CD14-positive monocyte (primary cell): ENCODE data around the gene AP1S2. TPM values are rescaled to one million over a fixed set of nuclear protein-coding genes. Genes with fewer than 3 reads are reported as not detected.

Experiments used
- DNase-seq, 3 donors: peaks; one replicate each; pipeline ENCODE4 v3.0.0-alpha.2; 2011 to 2022
- H2AFZ ChIP-seq: 2 replicates; pipeline ENCODE4 v1.6.0; 2012; ENCODE audit warnings: mild to moderate bottlenecking, low read depth, low read length, inconsistent platforms; ENCODE audit not compliant: insufficient read depth, poor library complexity, severe bottlenecking
- H3K27ac ChIP-seq, 2 donors: 1 replicate in 1 of 2; 2 replicates in 1 of 2; pipeline ENCODE4 v1.5.1; 2012 to 2013; ENCODE audit warnings: low read length in 2 of 2, control low read depth in 1 of 2, inconsistent platforms in 1 of 2, low read depth in 1 of 2, mild to moderate bottlenecking in 1 of 2
- H3K27me3 ChIP-seq, 2 donors: one replicate each; pipeline versions ENCODE4 v1.6.0 to v1.6.1; 2011 to 2013; ENCODE audit warnings: low read length in 2 of 2; ENCODE audit not compliant: control insufficient read depth in 2 of 2, insufficient read depth in 2 of 2
- H3K36me3 ChIP-seq, 2 donors: replicated peaks in 1 of 2; 1 replicate in 1 of 2; 2 replicates in 1 of 2; pipeline versions ENCODE4 v1.5.1 to v1.6.1; 2012 to 2013; ENCODE audit warnings: low read length in 2 of 2, control low read depth in 1 of 2, inconsistent platforms in 1 of 2, mild to moderate bottlenecking in 1 of 2; ENCODE audit not compliant: insufficient read depth in 2 of 2, control insufficient read depth in 1 of 2
- H3K4me1 ChIP-seq, 2 donors: 1 replicate in 1 of 2; 2 replicates in 1 of 2; pipeline versions ENCODE4 v1.5.1 to v1.6.1; 2012 to 2013; ENCODE audit warnings: low read length in 2 of 2, control low read depth in 1 of 2, inconsistent platforms in 1 of 2, mild to moderate bottlenecking in 1 of 2, moderate library complexity in 1 of 2; ENCODE audit not compliant: insufficient read depth in 2 of 2, control insufficient read depth in 1 of 2
- H3K4me2 ChIP-seq: replicated peaks from 2 replicates; pipeline ENCODE3; 2012; ENCODE audit warnings: low read length, moderate library complexity, mild to moderate bottlenecking; ENCODE audit not compliant: poor library complexity, severe bottlenecking; ENCODE audit errors: extremely low read depth
- H3K4me3 ChIP-seq, 3 experiments: fragments of 200-600 bp in 1 of 3; sonication (generic) in 1 of 3; replicated peaks in 1 of 3; 1 replicate in 2 of 3; 2 replicates in 1 of 3; pipeline ENCODE4 v1.5.1; 2011 to 2013; ENCODE audit warnings: low read length in 3 of 3, mild to moderate bottlenecking in 3 of 3, control low read depth in 2 of 3, low read depth in 2 of 3, inconsistent platforms in 1 of 3, moderate library complexity in 1 of 3
- H3K79me2 ChIP-seq: 2 replicates; pipeline ENCODE4 v1.6.0; 2012; ENCODE audit warnings: mild to moderate bottlenecking, control low read depth, inconsistent platforms, low read length, moderate library complexity; ENCODE audit not compliant: insufficient read depth
- H3K9ac ChIP-seq: 2 replicates; pipeline ENCODE4 v1.6.0; 2017; ENCODE audit warnings: low read length, mild to moderate bottlenecking; ENCODE audit not compliant: insufficient read depth, poor library complexity, severe bottlenecking
- H3K9me3 ChIP-seq, 2 donors: replicated peaks in 1 of 2; 1 replicate in 1 of 2; 2 replicates in 1 of 2; pipeline versions ENCODE4 v1.5.1 to v1.6.1; 2012 to 2013; ENCODE audit warnings: low read length in 2 of 2, control low read depth in 1 of 2; ENCODE audit not compliant: control insufficient read depth in 1 of 2, insufficient read depth in 1 of 2
- H4K20me1 ChIP-seq: 2 replicates; pipeline ENCODE4 v1.6.0; 2012; ENCODE audit warnings: mild to moderate bottlenecking, low read length, control low read depth, moderate library complexity; ENCODE audit not compliant: insufficient read depth
- H3K27ac Mint-ChIP-seq, 7 donors: one replicate each; pipeline ENCODE4 v1.8.0; 2020; ENCODE audit warnings: mild to moderate bottlenecking in 7 of 7, mixed read lengths in 7 of 7, moderate library complexity in 6 of 7, inconsistent platforms in 2 of 7
- H3K27me3 Mint-ChIP-seq, 3 donors: one replicate each; pipeline ENCODE4 v1.8.0; 2021 to 2022; ENCODE audit warnings: low read depth in 3 of 3, mild to moderate bottlenecking in 3 of 3, mixed read lengths in 3 of 3, moderate library complexity in 3 of 3, inconsistent platforms in 1 of 3
- H3K36me3 Mint-ChIP-seq, 2 donors: one replicate each; pipeline ENCODE4 v1.8.0; 2020; ENCODE audit warnings: mixed read lengths in 2 of 2, inconsistent platforms in 1 of 2, mild to moderate bottlenecking in 1 of 2
- H3K4me1 Mint-ChIP-seq: one replicate; pipeline ENCODE4 v1.8.0; 2020; ENCODE audit warnings: mild to moderate bottlenecking, mixed read lengths
- H3K4me3 Mint-ChIP-seq, 2 donors: one replicate each; pipeline ENCODE4 v1.8.0; 2020; ENCODE audit warnings: mild to moderate bottlenecking in 2 of 2, mixed read lengths in 2 of 2, moderate library complexity in 1 of 2
- H3K9me3 Mint-ChIP-seq, 7 donors: one replicate each; pipeline ENCODE4 v1.8.0; 2020 to 2022; ENCODE audit warnings: mixed read lengths in 7 of 7, mild to moderate bottlenecking in 6 of 7, moderate library complexity in 6 of 7, inconsistent platforms in 2 of 7
- WGBS: methylation state at CpG from one replicate; pipeline ENCODE4 v1.1.5; 2013; ENCODE audit warnings: missing lambda C conversion rate; ENCODE audit not compliant: insufficient coverage; 5-methylcytosine and 5-hydroxymethylcytosine counted together
- intact Hi-C, 2 donors: fragments of 100-400 bp; cut with micrococcal nuclease; formaldehyde crosslinking; loops; one replicate each; pipeline versions ENCODE4 v1.15.0 to v1.15.1; 2023
- polyA plus RNA-seq, 3 donors: library from polyadenylated mRNA; depleted of rRNA in 1 of 3; unstranded in 2 of 3; stranded (reverse) in 1 of 3; fragments of 300-500 nt in 2 of 3; fragments of >200 nt in 1 of 3; fragmentation: Illumina TruSeq in 2 of 3; gene quantifications; 1 replicate in 2 of 3; 2 replicates in 1 of 3; pipeline ENCODE4 v1.2.3, GENCODE V29; 2012 to 2021
- TF ChIP-seq, protein P1 (sequence below): fragments of 200-600 bp; IDR thresholded peaks from one replicate; pipeline ENCODE4 v1.8.0; 2022; ENCODE audit warnings: antibody characterized with exemption, mild to moderate bottlenecking

AP1S2 gene
- polyA plus RNA-seq, 3 donors = 155 to 851 (median 806) TPM

DNA sequence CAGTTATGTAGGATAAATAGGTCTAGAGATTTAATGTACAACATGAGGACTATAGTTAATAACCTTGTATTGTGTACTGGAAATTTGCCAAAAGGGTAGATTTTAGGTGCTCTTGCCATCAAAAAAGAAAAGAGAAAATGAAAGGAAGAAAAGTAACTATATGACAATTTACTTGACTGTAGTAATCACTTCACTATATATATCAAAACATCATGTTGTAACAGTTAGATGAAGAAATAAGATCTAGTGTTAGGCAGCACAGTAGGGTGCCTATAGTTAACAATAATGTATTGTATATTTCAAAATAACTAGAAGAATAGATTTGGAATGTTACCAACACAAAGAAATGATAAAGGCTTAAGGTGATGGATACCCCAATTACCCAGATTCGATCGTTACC, 35.9 kb upstream of the AP1S2 start:
- Histone ChIP-seq H3K4me1 (peaks cover 11 to 26% of the 10 kb centered on the region in 2 donors), H3K27me3 (peaks cover 0 to 66% of the 10 kb centered on the region in 2 donors), H3K4me2 (peak overlapping the region; percentile 3), H3K9me3 (no peaks in the 10 kb centered on the region), H3K4me3 (no peak overlapping the region), H2AFZ (no peak overlapping the region), H3K9ac (no peak overlapping the region), H3K27ac (no peak overlapping the region), H3K36me3 (no peaks in the 10 kb centered on the region), H4K20me1 (no peaks in the 10 kb centered on the region), H3K79me2 (no peaks in the 10 kb centered on the region)
- peaks cover 36% of the 10 kb centered on the region for H3K4me1 Mint-ChIP-seq
- peaks cover 0 to 51% (median 0%) of the 10 kb centered on the region in 3 donors for H3K27me3 Mint-ChIP-seq
- peak overlapping the region in 1 of 2 donors; percentile 60 for H3K4me3 Mint-ChIP-seq
- WGBS = no CpG with 5 or more reads among the region's 2 CpGs
- peak overlapping the region in 6 of 7 donors; percentile 19 to 81 (median 54) for H3K27ac Mint-ChIP-seq
- peaks cover 0 to 8% of the 10 kb centered on the region in 2 donors for H3K36me3 Mint-ChIP-seq
- TF ChIP-seq, protein P1, sequence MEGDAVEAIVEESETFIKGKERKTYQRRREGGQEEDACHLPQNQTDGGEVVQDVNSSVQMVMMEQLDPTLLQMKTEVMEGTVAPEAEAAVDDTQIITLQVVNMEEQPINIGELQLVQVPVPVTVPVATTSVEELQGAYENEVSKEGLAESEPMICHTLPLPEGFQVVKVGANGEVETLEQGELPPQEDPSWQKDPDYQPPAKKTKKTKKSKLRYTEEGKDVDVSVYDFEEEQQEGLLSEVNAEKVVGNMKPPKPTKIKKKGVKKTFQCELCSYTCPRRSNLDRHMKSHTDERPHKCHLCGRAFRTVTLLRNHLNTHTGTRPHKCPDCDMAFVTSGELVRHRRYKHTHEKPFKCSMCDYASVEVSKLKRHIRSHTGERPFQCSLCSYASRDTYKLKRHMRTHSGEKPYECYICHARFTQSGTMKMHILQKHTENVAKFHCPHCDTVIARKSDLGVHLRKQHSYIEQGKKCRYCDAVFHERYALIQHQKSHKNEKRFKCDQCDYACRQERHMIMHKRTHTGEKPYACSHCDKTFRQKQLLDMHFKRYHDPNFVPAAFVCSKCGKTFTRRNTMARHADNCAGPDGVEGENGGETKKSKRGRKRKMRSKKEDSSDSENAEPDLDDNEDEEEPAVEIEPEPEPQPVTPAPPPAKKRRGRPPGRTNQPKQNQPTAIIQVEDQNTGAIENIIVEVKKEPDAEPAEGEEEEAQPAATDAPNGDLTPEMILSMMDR = no peak
- no peak for DNase-seq
- intact Hi-C loops = no loop called here
- peaks cover 0 to 15% (median 3%) of the 10 kb centered on the region in 7 donors for H3K9me3 Mint-ChIP-seq

DNA sequence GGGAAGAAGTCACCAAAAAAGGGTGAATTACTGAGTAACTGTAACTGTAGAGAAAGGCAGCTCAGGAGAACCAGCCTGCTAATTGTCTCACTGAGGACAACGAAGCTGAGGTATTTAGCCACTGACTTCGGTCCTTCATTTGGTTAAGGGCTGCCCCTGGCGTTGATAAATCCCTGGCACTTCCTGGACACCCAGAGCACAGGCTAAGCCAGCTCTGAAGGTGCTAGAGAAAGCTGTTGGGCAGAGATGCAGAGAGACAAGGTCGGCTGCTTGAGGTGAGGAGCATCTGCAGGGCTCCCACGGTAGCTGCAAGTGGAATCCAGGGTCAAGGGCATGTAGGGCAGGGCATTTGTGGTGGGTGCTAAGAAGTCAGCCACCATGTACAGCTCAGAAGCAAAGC, 33.4 kb upstream of the AP1S2 start:
- H3K27ac Mint-ChIP-seq = peak overlapping the region in 3 of 7 donors; percentile 13 to 77 (median 51)
- H3K4me3 Mint-ChIP-seq = no peak overlapping the region
- H2AFZ ChIP-seq = peak overlapping the region; percentile 18
- H3K4me1 Mint-ChIP-seq = peaks cover 44% of the 10 kb centered on the region
- H3K79me2 ChIP-seq = no peaks in the 10 kb centered on the region
- DNase-seq = no peak
- no peaks in the 10 kb centered on the region for H3K36me3 ChIP-seq
- H3K27me3 ChIP-seq = peaks cover 0 to 56% of the 10 kb centered on the region in 2 donors
- H3K36me3 Mint-ChIP-seq = peaks cover 3% of the 10 kb centered on the region in 2 donors
- no peaks in the 10 kb centered on the region for H3K9me3 ChIP-seq
- H3K4me2 ChIP-seq = no peak overlapping the region
- TF ChIP-seq, protein P1 = no peak
- peaks cover 0 to 42% (median 0%) of the 10 kb centered on the region in 3 donors for H3K27me3 Mint-ChIP-seq
- peaks cover 12 to 35% of the 10 kb centered on the region in 2 donors for H3K4me1 ChIP-seq
- 89% methylated on average over 5 of the region's 5 CpGs for WGBS
- H3K27ac ChIP-seq = no peak overlapping the region
- peaks cover 0 to 9% (median 0%) of the 10 kb centered on the region in 7 donors for H3K9me3 Mint-ChIP-seq
- no peaks in the 10 kb centered on the region for H4K20me1 ChIP-seq
- intact Hi-C loops = no loop called here
- no peak overlapping the region for H3K4me3 ChIP-seq
- no peak overlapping the region for H3K9ac ChIP-seq
